MCF 10A (cell line): ENCODE measurements around the gene COL23A1. TPM values are rescaled to one million over a fixed set of nuclear protein-coding genes. Genes with fewer than 3 reads are reported as not detected.

Experiments
- BruUV-seq: library from RNA; stranded (reverse); fragments of 400-500 nt; replicated peaks from 2 replicates; lab custom pipeline; 2021; lab: Mats Ljungman, UMichigan
- CTCF ChIA-PET: fragments of 300-600 bp; sonication (Branson Sonifier 250); formaldehyde crosslinking; extraction: SDS; loops from one replicate; lab custom pipeline; 2021; ENCODE audit warnings: antibody characterized with exemption, inconsistent platforms; lab: Yijun Ruan, JAX
- POLR2A ChIA-PET: fragments of 300-600, 350-650 bp; sonication (Branson Sonifier 250); formaldehyde crosslinking; extraction: SDS; loops from one replicate; lab custom pipeline; 2020; ENCODE audit warnings: antibody characterized with exemption, inconsistent platforms; lab: Yijun Ruan, JAX
- DNase-seq: peaks from one replicate; pipeline ENCODE4 v3.0.0-alpha.2; 2018; ENCODE audit not compliant: unreplicated experiment
- H3K27ac Mint-ChIP-seq: one replicate; pipeline ENCODE4 v1.8.0; 2022; ENCODE audit warnings: mild to moderate bottlenecking, low read depth, mixed read lengths; ENCODE audit not compliant: unreplicated experiment
- H3K27me3 Mint-ChIP-seq: one replicate; pipeline ENCODE4 v1.8.0; 2022; ENCODE audit warnings: mixed read lengths; ENCODE audit not compliant: insufficient read depth, unreplicated experiment
- H3K36me3 Mint-ChIP-seq: one replicate; pipeline ENCODE4 v1.8.0; 2022; ENCODE audit warnings: mild to moderate bottlenecking, moderate library complexity, mixed read lengths; ENCODE audit not compliant: insufficient read depth, unreplicated experiment
- H3K4me1 Mint-ChIP-seq: one replicate; pipeline ENCODE4 v1.8.0; 2022; ENCODE audit warnings: mixed read lengths; ENCODE audit not compliant: insufficient read depth, unreplicated experiment
- H3K4me3 Mint-ChIP-seq: one replicate; pipeline ENCODE4 v1.8.0; 2022; ENCODE audit warnings: mild to moderate bottlenecking, moderate library complexity, mixed read lengths; ENCODE audit not compliant: unreplicated experiment
- H3K9me3 Mint-ChIP-seq: one replicate; pipeline ENCODE4 v1.8.0; 2022; ENCODE audit warnings: mixed read lengths; ENCODE audit not compliant: unreplicated experiment
- intact Hi-C: fragments of 100-400 bp; cut with micrococcal nuclease; formaldehyde crosslinking; loops from 2 replicates; pipeline ENCODE4 v1.14.1; 2022
- total RNA-seq: library from RNA; stranded (reverse); gene quantifications from 2 replicates; pipeline ENCODE4 v1.2.3, GENCODE V29; 2022
- TF ChIP-seq, protein P1 (sequence below): fragments of 200-600 bp; IDR thresholded peaks from one replicate; pipeline ENCODE4 v1.8.0; 2022; ENCODE audit warnings: antibody characterized with exemption, mild to moderate bottlenecking; ENCODE audit not compliant: unreplicated experiment

Gene COL23A1
- total RNA-seq, 1 experiment from 2014 or later, result not detected

DNA sequence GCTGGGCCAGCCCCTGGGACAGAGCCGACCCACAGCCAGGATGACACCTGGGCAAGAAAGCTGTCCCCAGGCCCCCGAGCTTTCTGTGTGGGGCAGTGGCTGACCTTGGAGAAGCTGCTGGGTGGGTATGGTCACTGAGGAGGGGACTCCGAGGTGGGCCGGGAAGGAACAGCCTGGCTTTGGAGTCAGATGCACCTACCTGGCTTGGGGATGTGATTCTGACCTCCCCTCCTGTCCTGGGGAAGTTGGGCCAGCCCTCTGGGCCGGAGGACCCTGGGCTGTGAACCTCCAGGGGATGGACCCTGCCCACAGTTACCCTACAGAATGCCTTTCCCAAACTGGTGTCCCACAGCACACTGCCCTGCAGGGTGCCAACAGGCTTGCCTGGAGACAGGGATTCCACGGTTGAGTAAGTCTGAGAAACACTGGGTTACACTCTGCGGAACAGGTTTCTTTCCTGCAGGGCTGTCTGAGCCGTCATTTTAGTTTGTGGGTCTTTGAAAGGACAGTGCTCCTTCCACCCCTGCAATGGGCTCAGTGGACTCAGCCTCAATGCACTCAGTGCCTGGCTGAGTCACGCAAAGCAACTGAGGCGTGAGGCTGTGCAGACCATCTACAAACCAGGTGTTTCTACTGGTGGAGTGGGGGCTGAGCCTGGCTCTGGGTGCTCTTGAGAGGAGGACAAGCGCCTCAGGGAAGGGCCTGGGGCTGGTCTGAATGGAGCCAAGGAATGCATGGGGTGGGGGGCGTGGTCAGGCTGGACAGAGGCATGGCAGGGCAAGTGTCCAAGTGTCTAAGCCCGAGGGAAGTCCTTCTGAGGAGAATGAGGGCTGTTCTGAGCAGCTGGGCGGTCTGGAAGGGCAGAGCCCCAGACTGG, 316.3 kb downstream of the COL23A1 start:
- Mint-ChIP-seq H3K9me3 (peaks cover 8% of the 10 kb centered on the region), H3K36me3 (peaks cover 6% of the 10 kb centered on the region), H3K27me3 (no peaks in the 10 kb centered on the region), H3K4me3 (no peak overlapping the region), H3K27ac (no peak overlapping the region), H3K4me1 (peaks cover 17% of the 10 kb centered on the region)
- TF ChIP-seq, protein P1, sequence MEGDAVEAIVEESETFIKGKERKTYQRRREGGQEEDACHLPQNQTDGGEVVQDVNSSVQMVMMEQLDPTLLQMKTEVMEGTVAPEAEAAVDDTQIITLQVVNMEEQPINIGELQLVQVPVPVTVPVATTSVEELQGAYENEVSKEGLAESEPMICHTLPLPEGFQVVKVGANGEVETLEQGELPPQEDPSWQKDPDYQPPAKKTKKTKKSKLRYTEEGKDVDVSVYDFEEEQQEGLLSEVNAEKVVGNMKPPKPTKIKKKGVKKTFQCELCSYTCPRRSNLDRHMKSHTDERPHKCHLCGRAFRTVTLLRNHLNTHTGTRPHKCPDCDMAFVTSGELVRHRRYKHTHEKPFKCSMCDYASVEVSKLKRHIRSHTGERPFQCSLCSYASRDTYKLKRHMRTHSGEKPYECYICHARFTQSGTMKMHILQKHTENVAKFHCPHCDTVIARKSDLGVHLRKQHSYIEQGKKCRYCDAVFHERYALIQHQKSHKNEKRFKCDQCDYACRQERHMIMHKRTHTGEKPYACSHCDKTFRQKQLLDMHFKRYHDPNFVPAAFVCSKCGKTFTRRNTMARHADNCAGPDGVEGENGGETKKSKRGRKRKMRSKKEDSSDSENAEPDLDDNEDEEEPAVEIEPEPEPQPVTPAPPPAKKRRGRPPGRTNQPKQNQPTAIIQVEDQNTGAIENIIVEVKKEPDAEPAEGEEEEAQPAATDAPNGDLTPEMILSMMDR, result no peak
- POLR2A ChIA-PET, result no interaction called here
- BruUV-seq, result no TSS peak
- no peak for DNase-seq
- CTCF ChIA-PET, result interaction anchor here (0.6 to 3.0 kb wide), 4 partner anchors 10 to 276 kb away, joined by 3 to 13 read pairs (median 6); no protein-coding TSS in a partner anchor
- intact Hi-C loops, result no loop called here

DNA sequence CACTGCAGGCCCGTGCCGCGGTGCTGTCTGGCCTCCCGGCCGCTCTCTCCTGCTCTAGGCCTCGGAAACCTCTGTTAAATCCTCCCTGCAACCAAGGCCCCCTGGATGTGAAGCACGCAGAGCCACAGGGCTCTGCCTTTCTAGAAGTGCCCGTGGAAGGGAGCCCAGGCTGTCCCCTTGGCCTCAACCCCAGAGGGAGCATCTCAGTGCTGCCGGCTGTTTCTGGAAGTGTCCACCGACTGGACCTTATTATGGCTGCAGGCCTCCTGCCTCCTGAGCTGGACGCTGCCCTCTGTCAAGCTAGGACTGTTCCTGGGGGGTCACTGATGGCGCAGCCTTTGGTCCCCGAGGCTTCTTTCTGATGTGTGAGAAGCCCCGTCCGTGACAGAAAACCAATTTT, 317.2 kb downstream of the COL23A1 start:
- no peak for DNase-seq
- TF ChIP-seq, protein P1, result no peak
- CTCF ChIA-PET, result interaction anchor here (0.6 to 3.0 kb wide), 2 partner anchors 11 to 188 kb away, joined by 3 to 13 read pairs; no protein-coding TSS in a partner anchor
- no TSS peak for BruUV-seq
- Mint-ChIP-seq H3K4me1 (peaks cover 12% of the 10 kb centered on the region), H3K4me3 (no peak overlapping the region), H3K27ac (no peak overlapping the region), H3K9me3 (peaks cover 8% of the 10 kb centered on the region), H3K36me3 (peaks cover 6% of the 10 kb centered on the region), H3K27me3 (no peaks in the 10 kb centered on the region)
- POLR2A ChIA-PET, result no interaction called here
- intact Hi-C loops, result no loop called here

DNA sequence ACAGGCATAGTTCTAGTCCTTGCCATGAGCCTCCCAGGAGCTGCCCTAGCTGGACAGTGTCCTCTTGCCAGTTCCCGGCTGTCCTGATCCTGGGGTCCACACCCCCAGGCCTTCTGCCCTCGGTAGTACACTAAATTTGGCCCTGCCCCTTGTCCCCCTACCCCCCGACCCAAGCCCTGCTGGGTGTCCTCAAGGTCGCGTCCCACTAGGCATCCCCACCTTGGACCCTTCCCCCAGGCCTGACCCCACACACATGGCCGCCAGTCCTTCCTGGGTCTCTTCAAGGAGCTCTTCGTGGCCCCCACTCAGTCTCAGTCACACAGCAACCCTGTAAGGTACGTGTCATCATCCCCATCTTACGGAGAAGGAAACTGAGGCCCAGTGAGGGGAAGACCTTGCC, 317.6 kb downstream of the COL23A1 start:
- H3K27me3 Mint-ChIP-seq, result no peaks in the 10 kb centered on the region
- CTCF ChIA-PET, result no interaction called here
- POLR2A ChIA-PET, result no interaction called here
- H3K36me3 Mint-ChIP-seq, result peaks cover 6% of the 10 kb centered on the region
- BruUV-seq, result no TSS peak
- intact Hi-C loops, result no loop called here
- no peak for DNase-seq
- no peak overlapping the region for H3K4me3 Mint-ChIP-seq
- H3K4me1 Mint-ChIP-seq, result peaks cover 7% of the 10 kb centered on the region
- peaks cover 8% of the 10 kb centered on the region for H3K9me3 Mint-ChIP-seq
- TF ChIP-seq, protein P1, result no peak
- no peak overlapping the region for H3K27ac Mint-ChIP-seq

DNA sequence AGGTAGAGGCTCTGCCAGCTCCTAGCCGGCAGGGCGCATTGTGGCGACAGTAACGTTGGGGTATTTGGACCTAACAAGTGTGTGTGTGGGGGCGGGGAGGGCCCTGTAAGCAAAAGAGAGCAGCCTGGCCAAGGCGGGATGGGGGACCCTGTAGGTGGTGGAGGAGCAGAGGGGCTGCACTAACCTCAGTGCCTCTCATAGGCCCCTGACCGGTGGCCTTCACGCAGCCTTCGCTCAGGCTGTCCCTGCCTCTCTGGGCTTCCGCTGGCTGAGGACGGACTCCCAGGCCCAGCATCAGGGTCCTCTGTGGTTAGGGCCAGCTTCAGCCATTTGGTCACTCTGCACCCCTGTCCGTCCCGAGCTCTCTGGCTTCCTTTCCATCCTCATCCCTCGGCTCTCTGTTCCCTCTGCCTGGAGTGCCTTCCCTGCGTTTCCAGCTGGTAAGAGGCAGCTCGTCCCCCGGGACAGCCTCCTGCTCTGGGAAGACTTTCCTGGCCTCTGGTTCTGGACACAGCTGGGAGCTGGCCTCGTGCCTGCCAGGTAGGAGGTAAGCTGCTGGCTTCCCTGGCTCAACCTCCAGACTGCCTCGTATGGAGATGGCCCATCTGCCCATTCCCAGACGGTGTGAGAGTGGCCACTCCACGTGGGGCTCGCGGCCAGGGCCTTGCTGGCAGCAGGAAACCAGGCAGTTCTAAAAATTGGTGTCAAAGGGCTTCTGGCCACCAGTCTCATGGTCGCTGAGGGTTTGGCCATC, 318.3 kb downstream of the COL23A1 start:
- BruUV-seq, result no TSS peak
- ChIA-PET CTCF (interaction anchor here (0.9 kb wide), 1 partner anchor 10 kb away, joined by 4 read pairs; no protein-coding TSS in a partner anchor), POLR2A (no interaction called here)
- peaks cover 8% of the 10 kb centered on the region for H3K9me3 Mint-ChIP-seq
- H3K4me3 Mint-ChIP-seq, result no peak overlapping the region
- H3K4me1 Mint-ChIP-seq, result peaks cover 5% of the 10 kb centered on the region
- peaks cover 6% of the 10 kb centered on the region for H3K36me3 Mint-ChIP-seq
- TF ChIP-seq, protein P1, result no peak
- no peak overlapping the region for H3K27ac Mint-ChIP-seq
- DNase-seq, result no peak
- H3K27me3 Mint-ChIP-seq, result no peaks in the 10 kb centered on the region
- intact Hi-C loops, result no loop called here
